Duodenal mucosa (tissue), 2 donors: Measurements from ENCODE around the gene NBPF9.
A peak's percentile ranks its signal among the peaks of the same experiment; 100 is the strongest.
"Not testable (repeated sequence)": the region's sequence is repeated elsewhere in the genome, so short reads cannot be mapped to it uniquely, and the experiment has no call there.

Experiments used
- H3K27ac ChIP-seq: one replicate; pipeline ENCODE4 v1.7.0; 2013; ENCODE audit warnings: low read depth, low read length
- H3K27me3 ChIP-seq, 2 donors: one replicate each; pipeline ENCODE4 v1.7.0; 2013; ENCODE audit warnings: low read length in 2 of 2, control low read depth in 1 of 2; ENCODE audit not compliant: insufficient read depth in 2 of 2, control insufficient read depth in 1 of 2
- H3K36me3 ChIP-seq, 2 donors: one replicate each; pipeline ENCODE4 v1.7.0; 2013; ENCODE audit warnings: low read length in 2 of 2, control low read depth in 1 of 2; ENCODE audit not compliant: insufficient read depth in 2 of 2, control insufficient read depth in 1 of 2
- H3K4me1 ChIP-seq, 2 donors: one replicate each; pipeline ENCODE4 v1.7.0; 2013; ENCODE audit warnings: low read length in 2 of 2, control low read depth in 1 of 2; ENCODE audit not compliant: insufficient read depth in 2 of 2, control insufficient read depth in 1 of 2
- H3K4me3 ChIP-seq, 2 donors: one replicate each; pipeline ENCODE4 v1.7.0; 2013; ENCODE audit warnings: low read length in 2 of 2, low read depth in 1 of 2
- H3K9ac ChIP-seq, 2 donors: one replicate each; pipeline ENCODE4 v1.7.0; 2013; ENCODE audit warnings: low read length in 2 of 2, low read depth in 1 of 2
- H3K9me3 ChIP-seq, 2 donors: one replicate each; pipeline ENCODE4 v1.7.0; 2013; ENCODE audit warnings: low read length in 2 of 2, control low read depth in 1 of 2; ENCODE audit not compliant: control insufficient read depth in 1 of 2

The NBPF9 gene

GRCh38 chr1:149103109-149104081, at the start of gene NBPF9:
TSS of gene NBPF9 (minus strand) at chr1:149103551. CDS start at chr1:149082139, 21,412 bp downstream.
- not testable (repeated sequence) for H3K9me3 ChIP-seq, H3K36me3 ChIP-seq, H3K4me1 ChIP-seq, H3K27me3 ChIP-seq, H3K27ac ChIP-seq, H3K9ac ChIP-seq
- peak within 1 kb of the TSS in 1 of 2 donors; percentile 63 for H3K4me3 ChIP-seq

- H3K27ac ChIP-seq, H3K36me3 ChIP-seq, H3K9me3 ChIP-seq, H3K4me1 ChIP-seq, H3K27me3 ChIP-seq, H3K9ac ChIP-seq, H3K4me3 ChIP-seq: not testable (repeated sequence)
Observed at GRCh38 chr1:149149909-149150308, 46.6 kb upstream of the NBPF9 start.

GRCh38 chr1:149137585-149137984, 34.2 kb upstream of the NBPF9 start:
- H3K27me3 ChIP-seq, H3K9me3 ChIP-seq, H3K27ac ChIP-seq, H3K9ac ChIP-seq, H3K36me3 ChIP-seq, H3K4me3 ChIP-seq, H3K4me1 ChIP-seq: not testable (repeated sequence)

- H3K4me3 ChIP-seq, H3K9me3 ChIP-seq, H3K27me3 ChIP-seq, H3K4me1 ChIP-seq, H3K27ac ChIP-seq, H3K9ac ChIP-seq, H3K36me3 ChIP-seq: not testable (repeated sequence)
Observed at GRCh38 chr1:149130938-149131337, 27.6 kb upstream of the NBPF9 start.

- H3K36me3 ChIP-seq, H3K4me1 ChIP-seq, H3K27ac ChIP-seq, H3K9ac ChIP-seq, H3K27me3 ChIP-seq, H3K4me3 ChIP-seq, H3K9me3 ChIP-seq: not testable (repeated sequence)
Observed at GRCh38 chr1:149129245-149129644, 25.9 kb upstream of the NBPF9 start.

- H3K4me1 ChIP-seq, H3K9ac ChIP-seq, H3K27me3 ChIP-seq, H3K9me3 ChIP-seq, H3K36me3 ChIP-seq, H3K27ac ChIP-seq, H3K4me3 ChIP-seq: not testable (repeated sequence)
Observed at GRCh38 chr1:149126555-149127145, 23.3 kb upstream of the NBPF9 start.

- not testable (repeated sequence) for H3K27me3 ChIP-seq, H3K4me3 ChIP-seq
Observed at GRCh38 chr1:149123948-149124926, 20.9 kb upstream of the NBPF9 start.

GRCh38 chr1:149112828-149113227, 9.5 kb upstream of the NBPF9 start:
- H3K4me3 ChIP-seq, H3K27ac ChIP-seq, H3K27me3 ChIP-seq, H3K4me1 ChIP-seq, H3K9me3 ChIP-seq, H3K36me3 ChIP-seq, H3K9ac ChIP-seq: not testable (repeated sequence)

More at GRCh38 chr1:149123948-149124926, 20.9 kb upstream of the NBPF9 start:
- not testable (repeated sequence) for H3K9me3 ChIP-seq, H3K4me1 ChIP-seq, H3K36me3 ChIP-seq, H3K27ac ChIP-seq, H3K9ac ChIP-seq

GRCh38 chr1:149110343-149110742, 7.0 kb upstream of the NBPF9 start:
- not testable (repeated sequence) for H3K27me3 ChIP-seq, H3K27ac ChIP-seq, H3K4me1 ChIP-seq, H3K9me3 ChIP-seq, H3K4me3 ChIP-seq, H3K9ac ChIP-seq, H3K36me3 ChIP-seq

- H3K9ac ChIP-seq, H3K9me3 ChIP-seq, H3K4me1 ChIP-seq, H3K36me3 ChIP-seq, H3K4me3 ChIP-seq, H3K27me3 ChIP-seq, H3K27ac ChIP-seq: not testable (repeated sequence)
Observed at GRCh38 chr1:149102574-149102973, 777 bp downstream of the NBPF9 start.
